ENCODE measurements around the gene DCC. TPM values are rescaled to one million over a fixed set of nuclear protein-coding genes. Genes with fewer than 3 reads are reported as not detected.
"Not testable (repeated sequence)": the region's sequence is repeated elsewhere in the genome, so short reads cannot be mapped to it uniquely, and the experiment has no call there.

Gene DCC
- total RNA-seq, 2 donors from 2014 or later, result 0.18 to 0.34 TPM

DNA sequence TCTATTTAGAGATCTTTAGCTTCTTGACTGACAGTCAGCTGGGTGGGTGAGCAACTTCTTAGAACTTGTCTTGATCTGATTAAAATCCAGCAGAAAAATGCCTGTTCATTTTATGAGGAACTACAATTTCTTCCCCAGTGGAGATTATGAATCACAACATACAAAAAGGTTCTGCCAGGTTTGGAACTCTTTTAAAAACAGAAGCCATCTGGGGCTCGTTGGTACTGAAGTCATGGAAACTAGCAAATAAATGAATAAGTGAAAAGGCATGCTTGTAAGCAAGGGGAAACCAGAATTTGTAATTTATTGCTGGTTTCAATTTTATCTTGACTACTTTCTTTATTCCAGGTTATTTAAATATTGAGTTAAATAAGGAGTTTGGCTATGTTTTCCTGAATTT is 1117.1 kb downstream of the DCC start:
- intact Hi-C loops (cut with DNase I, micrococcal nuclease), result no loop called here
- no peak for ATAC-seq
- DNase-seq, result no peak

DNA sequence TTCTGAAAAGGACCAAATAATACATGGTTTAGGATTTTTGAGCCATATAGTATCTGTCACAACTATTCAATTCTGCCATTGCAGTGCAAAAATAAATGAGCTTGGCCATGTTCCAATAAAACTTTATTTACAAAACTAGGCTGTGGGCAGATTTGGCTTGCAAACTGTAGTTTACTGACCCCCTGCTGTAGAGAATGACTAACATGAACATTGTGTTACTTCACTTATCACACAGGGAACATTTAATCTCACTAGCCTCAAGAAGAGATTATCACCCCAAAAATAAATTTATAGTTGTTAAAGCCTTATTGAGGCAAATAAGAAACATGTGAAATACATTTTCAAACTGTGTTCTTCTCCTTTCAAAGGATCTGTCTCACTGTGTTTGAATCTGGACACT is 1118.3 kb downstream of the DCC start:
- intact Hi-C loops (cut with DNase I, micrococcal nuclease), result no loop called here
- no peak for DNase-seq
- ATAC-seq, result no peak

DNA sequence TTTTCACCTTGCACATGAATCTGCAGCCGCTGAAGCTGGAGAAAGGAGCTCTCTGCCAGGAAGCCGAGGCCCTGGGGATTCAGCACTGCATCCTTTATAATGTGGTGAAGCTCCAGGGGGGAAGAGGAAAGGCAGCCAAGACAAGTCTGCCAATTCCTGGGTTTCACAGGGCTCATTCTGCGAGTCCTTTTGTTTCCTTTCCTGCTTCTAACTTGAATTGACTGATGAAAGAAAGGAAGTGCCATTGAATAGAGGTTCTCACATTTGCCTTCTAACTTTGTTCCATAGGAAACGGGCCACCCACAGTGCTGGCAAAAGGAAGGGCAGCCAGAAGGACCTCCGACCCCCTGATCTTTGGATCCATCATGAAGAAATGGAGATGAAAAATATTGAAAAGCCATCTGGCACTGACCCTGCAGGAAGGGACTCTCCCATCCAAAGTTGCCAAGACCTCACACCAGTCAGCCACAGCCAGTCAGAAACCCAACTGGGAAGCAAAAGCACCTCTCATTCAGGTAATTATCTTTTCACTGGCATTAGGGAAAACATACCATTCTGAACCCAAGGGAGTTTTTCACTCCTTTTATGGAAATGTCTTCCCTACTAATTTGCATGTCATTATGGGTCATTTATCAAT is 1119.1 kb downstream of the DCC start:
- intact Hi-C loops (cut with DNase I, micrococcal nuclease), result no loop called here
- no peak for DNase-seq
- ATAC-seq, result no peak

DNA sequence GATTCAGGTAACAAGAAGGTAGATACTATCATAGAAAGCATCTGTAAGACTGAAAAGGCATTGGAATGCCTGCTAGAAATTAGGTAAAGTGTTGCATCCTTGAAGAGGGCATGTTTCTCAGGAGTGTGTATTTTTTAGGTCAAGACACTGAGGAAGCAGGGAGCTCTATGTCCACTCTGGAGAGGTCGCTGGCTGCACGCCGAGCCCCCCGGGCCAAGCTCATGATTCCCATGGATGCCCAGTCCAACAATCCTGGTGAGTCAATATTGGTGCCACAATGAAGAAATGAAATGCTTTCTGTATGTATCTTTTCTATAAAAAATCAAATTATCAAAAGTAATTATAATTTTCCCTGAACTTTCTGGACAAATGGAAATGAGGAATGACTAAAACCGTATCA is 1127.8 kb downstream of the DCC start:
- ATAC-seq (no peak), DNase-seq (no peak)
- intact Hi-C loops (cut with DNase I, micrococcal nuclease), result no loop called here

DNA sequence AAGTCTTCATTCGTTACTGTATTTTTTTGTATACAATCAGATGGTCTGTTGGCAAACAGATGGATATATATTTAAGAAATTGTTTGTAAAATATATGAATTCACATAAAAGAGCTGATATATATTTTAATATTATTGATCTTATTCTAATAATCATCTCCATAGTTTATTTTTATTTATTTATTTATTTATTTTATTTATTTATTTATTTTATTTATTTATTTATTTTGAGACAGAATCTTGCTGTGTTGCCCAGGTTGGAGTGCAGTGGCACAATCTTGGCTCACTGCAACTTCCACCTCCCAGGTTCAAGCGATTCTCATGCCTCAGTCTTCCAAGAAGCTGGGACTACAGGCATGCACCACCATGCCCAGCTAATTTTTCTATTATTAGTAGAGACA is 1128.2 kb downstream of the DCC start:
- intact Hi-C loops (cut with DNase I, micrococcal nuclease); ATAC-seq; DNase-seq: not testable (repeated sequence)

DNA sequence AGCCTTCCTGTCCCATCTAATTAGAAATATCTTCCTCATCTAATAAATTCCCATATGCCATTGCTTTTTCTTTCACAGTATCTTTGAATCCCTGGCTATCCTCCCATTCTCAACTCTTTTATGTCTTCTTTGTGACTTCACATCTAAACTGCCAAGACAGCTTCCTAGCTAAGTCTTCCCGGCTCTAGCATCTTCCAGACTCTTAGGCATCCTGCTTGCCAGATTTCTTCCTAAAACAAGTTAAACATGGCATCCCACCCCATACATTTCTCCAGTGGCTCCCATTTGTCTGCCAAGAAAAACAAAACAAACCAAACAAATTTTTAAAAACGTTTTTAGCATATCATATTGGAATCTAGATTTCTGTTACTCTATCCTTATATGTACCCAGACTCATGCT is 1132.5 kb downstream of the DCC start:
- ATAC-seq, result no peak
- DNase-seq, result no peak

DNA sequence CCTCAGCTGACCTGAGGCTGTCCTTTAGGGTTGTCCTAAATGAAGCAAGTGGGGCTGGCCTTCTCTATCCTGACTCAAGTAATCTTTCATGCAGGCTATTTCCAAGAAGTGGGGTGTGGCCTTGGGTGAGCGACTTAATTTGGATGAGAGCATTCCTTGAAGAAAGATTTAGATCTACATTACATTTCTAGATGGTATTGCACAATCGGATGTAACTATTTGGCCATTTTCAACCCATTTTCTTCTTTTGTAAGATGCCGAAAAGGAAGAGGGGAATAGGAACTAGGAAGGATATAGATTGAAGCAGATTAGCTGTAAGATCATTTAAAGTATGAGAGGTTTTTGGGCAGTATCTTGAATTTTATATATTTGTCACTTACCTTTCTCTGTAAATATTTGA is 1138.2 kb downstream of the DCC start:
- no peak for ATAC-seq
- intact Hi-C loops (cut with DNase I, micrococcal nuclease), result no loop called here

More for the DNA sequence above, 1132.5 kb downstream of the DCC start:
- intact Hi-C loops (cut with DNase I, micrococcal nuclease), result no loop called here

DNA sequence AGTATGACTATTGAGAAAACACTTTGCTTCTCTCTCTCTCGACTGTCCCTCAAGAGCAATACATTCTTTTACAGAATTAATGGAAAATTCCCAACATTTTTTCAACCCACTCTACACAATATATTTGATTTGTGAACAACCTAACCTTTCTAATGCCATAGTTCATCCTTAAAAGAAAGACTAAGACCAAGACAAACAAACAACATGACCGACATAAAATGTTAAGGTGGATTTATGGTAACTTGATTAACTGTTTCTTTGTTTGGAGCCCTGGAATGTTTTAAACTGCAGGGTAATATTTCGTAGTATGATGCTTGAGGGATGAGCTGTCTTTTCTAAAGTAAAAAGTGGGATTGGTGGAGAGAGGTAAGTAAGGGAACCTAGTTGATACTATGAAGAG is 1146.3 kb downstream of the DCC start:
- intact Hi-C loops (cut with DNase I, micrococcal nuclease), result no loop called here
- no peak for DNase-seq
- no peak for ATAC-seq

More for the DNA sequence above, 1138.2 kb downstream of the DCC start:
- no peak for DNase-seq

DNA sequence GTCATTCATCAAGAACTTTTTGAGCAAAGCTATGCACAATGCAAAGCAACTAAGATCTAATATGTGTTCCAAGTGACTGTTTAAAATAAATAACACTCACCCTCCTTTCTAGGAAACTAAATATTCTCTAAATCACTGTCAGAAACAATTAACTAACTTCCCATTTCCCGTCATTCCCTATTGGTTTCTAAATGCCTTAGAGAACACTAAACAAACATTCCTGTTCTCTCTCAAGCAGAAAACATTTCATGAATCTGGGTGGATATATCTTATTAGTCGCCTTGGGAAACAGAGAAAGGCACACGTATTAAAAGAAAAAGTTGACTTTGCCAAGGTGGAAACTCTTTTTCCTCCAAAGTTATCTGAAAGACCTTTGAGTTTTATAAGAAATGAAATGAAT is 1149.3 kb downstream of the DCC start:
- intact Hi-C loops (cut with DNase I, micrococcal nuclease), result no loop called here
- ATAC-seq (no peak), DNase-seq (no peak)

DNA sequence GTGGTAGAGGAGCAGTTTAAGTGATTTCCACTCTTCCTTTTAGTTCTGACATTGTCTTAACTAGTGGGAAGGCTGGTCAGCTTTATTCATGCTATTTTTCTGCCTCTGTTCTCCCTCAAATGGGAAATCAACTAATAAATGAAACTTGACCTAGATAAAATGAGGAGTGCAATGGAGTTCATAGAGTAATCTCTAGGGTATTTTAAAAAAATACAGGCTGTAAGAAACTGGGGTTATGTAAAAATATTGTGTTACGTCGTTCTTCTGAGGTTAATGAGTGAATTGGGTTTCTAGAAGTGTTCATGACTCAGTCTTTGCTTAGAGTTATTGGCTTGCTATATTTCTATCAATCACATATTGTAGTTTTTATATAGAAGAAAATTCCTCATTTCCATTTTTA is 1150.0 kb downstream of the DCC start:
- ATAC-seq (no peak), DNase-seq (no peak)
- intact Hi-C loops (cut with DNase I, micrococcal nuclease), result no loop called here

DNA sequence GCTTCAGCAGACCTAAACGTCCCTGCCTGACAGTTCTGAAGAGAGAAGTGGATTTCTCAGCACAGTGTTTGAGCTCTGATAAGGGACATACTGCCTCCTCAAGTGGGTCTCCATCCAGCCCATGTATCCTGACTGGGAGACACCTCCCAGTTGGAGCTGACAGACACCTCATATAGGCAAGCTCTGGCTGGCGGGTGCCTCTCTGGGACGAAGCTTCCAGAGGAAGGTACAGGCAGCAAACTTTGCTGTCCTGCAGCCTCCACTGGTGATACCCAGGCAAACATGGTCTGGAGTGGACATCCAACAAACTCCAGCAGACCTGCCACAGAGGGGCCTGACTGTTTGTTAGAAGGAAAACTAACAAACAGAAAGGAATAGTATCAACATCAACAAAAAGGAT is 1156.0 kb downstream of the DCC start:
- intact Hi-C loops (cut with DNase I, micrococcal nuclease), result no loop called here
- ATAC-seq (no peak), DNase-seq (no peak)

DNA sequence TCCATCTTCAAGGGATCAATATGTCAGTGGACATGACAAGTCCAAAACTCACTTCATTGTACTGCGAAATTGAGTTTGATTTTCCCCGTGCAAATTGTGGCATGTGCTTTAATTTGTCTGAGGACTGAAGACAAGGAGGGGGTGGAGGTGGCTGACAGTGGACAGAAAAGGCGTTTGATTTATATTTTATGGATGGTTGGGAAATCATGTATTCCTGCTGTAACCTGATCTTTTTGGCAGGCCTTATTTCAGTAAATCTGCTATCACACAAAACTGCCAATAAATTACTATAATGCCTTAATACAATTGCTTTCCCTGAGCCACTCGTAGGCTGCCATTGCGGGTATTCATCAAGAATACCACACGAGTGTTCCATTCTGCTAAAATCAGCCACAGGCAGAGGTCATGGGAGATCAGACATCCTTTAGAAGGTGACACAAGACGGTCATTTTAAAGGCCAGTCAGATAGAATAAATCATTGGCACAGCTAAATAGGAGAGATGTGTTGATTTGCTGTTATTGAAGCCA is 1164.0 kb downstream of the DCC start:
- ATAC-seq (no peak), DNase-seq (no peak)
- intact Hi-C loops (cut with DNase I, micrococcal nuclease), result no loop called here

DNA sequence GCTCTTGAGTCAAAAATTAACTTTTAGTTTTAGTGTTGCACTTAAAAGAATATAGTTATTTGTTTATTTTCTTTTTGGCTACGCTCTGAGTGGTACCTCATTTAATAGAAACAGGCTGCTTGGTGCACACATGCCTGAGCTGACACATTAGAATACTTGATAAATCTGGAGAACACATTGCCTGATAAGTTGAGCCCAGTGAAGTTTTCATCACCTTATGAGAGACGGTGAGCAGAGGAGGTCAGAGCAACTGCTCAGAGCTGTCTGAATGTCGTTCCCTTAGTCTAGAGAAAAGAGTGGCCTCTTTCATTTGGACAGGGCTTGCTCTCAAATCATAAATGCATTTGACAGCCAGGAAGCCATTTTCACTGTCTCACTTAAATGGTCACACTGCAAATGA is 1168.5 kb downstream of the DCC start:
- no peak for DNase-seq
- ATAC-seq, result no peak
- intact Hi-C loops (cut with DNase I, micrococcal nuclease), result no loop called here

DNA sequence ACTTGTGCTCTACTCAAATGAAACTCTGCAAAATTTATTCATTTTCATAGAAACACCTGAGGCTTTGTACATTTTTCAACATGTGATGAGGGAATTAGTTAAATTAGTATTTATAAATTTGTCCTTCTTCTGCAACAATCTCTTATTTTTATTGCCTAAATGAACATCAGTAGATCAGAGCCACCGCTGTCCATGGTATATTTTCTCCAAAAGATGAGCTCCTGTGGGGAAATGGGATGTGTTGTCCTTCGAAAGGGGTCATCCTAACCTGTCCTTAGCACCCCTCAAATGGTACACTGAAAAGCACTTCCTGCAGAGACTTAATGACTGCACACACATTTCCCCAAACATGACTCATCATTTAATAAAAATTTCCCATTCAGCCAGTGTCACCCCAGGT is 1169.9 kb downstream of the DCC start:
- no peak for DNase-seq
- ATAC-seq, result no peak
- intact Hi-C loops (cut with DNase I, micrococcal nuclease), result no loop called here

DNA sequence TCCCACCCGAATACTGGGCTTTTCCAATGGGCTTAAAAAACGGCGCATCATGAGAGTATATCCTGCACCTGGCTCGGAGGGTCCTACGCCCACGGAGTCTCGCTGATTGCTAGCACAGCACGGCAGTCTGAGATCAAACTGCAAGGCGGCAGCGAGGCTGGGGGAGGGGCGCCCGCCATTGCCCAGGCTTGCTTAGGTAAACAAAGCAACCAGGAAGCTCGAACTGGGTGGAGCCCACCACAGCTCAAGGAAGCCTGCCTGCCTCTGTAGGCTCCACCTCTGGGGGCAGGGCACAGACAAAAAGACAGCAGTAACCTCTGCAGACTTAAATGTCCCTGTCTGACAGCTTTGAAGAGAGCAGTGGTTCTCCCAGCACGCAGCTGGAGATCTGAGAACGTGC is 1171.7 kb downstream of the DCC start:
- intact Hi-C loops (cut with DNase I, micrococcal nuclease); DNase-seq; ATAC-seq: not testable (repeated sequence)

DNA sequence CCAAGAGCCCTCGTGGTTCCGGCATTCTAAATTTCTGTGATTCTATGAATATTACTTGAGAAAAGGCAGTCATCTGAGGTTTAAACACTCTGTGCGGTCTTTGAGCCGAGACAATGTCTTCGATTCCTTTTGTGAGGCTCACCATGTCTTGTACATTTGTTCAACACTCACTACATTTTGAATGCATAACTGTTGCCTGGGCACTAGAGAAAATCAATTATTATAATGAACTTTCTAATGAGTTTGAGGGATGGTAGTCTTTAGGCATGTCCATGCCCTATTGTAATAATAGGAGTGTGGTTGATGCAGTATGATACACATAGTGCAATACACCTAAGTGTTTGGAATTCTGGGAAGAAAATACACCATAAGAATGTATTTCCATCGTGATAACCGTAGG is 1181.1 kb downstream of the DCC start:
- intact Hi-C loops (cut with DNase I, micrococcal nuclease), result no loop called here
- ATAC-seq (no peak), DNase-seq (no peak)

DNA sequence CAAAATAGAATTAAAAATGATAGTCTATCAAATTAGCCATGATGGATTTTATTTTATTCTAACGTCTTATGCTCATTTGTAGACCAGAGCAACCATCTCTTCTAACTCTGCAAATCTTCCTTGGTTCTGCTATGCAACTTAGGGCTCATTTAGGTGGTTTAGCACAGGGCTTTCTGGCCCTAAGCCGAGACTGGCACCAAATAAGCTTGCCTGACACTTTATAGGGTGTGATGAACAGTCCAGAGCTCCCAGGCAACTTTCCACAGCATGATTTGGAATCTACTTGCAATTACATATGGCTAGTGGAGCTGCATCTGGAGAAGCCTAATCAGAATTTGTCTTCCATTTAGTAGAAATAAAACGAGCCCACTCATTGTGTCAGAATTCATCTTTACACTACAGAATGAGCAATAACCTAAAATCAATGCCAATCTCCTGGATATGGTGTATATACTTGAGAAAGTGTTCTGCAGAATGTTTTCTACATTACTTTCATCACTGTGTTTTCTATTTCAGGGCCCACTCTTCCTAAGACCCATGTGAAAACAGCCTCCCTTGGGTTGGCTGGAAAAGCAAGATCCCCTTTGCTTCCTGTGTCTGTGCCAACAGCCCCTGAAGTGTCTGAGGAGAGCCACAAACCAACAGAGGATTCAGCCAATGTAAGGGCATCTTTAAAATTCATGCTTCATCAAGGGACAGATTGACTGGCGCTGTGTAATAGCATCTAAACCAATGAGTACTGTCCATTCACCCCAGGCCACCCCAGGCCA is 1186.3 kb downstream of the DCC start:
- intact Hi-C loops (cut with DNase I, micrococcal nuclease), result no loop called here
- ATAC-seq (no peak), DNase-seq (no peak)

DNA sequence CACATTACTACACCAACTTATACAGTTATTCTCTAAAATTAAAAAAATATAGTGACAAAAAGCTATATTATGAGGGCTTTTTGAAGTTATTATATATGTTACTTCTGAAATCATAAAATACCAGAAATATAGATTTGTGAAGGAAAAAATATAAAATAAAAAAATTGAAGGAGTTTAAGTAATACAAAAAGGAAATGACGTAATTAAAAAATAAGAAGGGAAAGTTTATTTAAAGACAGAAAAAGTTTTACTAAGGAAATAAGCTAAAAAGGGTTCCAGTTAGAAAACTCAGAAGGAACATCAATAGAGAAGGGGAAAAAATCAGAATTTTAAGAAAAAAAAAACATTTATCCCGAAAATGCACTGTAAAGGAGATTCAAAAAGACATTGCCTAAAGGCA is 1187.4 kb downstream of the DCC start:
- ATAC-seq, result no peak

DNA sequence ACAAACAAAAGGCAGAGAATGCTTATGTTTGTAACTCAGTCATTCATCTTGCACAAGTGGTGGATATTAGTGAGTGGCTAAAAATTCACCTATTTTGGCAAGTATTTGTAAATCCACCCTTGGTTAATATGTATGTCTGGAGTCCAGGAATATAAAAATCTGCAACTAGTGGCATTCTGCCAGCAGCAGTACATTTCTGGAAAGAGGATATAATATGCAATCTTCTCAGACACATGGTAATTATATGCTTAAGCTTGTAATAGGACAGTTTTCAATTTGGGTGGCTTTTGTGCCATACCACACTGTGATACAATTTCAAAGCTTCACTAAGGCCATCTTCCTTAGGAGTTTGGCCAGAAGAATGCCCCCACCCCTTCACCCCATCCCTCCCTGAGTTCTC is 1191.2 kb downstream of the DCC start:
- no peak for ATAC-seq
- intact Hi-C loops (cut with DNase I, micrococcal nuclease), result no loop called here
- no peak for DNase-seq

More for the DNA sequence above, 1187.4 kb downstream of the DCC start:
- intact Hi-C loops (cut with DNase I, micrococcal nuclease), result no loop called here
- DNase-seq, result no peak

DNA sequence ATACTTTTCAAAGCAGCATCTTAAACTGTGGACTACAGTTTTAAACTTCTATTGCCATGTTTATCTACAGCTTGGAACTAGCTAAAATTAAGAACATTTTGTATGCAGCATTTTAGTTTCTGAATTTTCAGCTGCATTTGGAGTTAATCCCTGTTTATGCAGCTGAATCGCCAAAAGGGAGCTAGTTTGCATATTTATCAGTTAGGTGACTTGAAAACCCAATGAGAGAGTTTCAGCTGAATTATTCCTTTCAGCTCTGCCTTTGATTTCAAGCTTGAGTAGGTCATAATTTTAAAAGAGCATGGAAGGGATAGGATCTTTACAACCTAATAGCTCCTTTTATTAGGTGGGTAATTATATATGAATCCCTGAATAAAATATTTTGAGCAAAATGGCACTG is 1191.9 kb downstream of the DCC start:
- ATAC-seq, result no peak
- intact Hi-C loops (cut with DNase I, micrococcal nuclease), result no loop called here
- DNase-seq, result no peak

DNA sequence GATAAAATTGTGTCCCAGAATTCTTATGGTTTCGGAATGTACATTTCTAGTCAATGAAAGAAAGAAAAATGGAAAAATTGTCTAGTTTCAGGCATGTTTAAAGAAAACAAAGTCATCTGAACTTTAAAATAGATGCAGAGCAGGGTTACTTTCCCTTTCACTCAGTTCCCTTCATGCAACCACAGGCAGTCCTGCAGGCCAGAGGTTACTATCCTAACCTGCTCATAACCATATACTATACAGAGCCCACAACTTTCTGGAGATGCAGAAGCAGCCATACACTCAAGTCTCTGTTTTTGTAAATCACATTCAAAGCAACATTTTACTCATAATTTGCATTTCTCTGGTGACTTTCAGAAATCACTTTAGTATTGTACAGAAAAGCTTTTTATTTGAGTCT is 1194.2 kb downstream of the DCC start:
- DNase-seq (no peak), ATAC-seq (no peak)
- intact Hi-C loops (cut with DNase I, micrococcal nuclease), result no loop called here
